AG04450 (cell line): ENCODE results near the gene RPL13A. TPM values are rescaled to one million over a fixed set of nuclear protein-coding genes. Genes with fewer than 3 reads are reported as not detected.
A peak's percentile ranks its signal among the peaks of the same experiment; 100 is the strongest.

ENCODE experiments used
- CTCF ChIA-PET: fragments of 300-600, 350-600 bp; formaldehyde crosslinking; extraction: SDS; loops from one replicate; lab custom pipeline; 2022; ENCODE audit warnings: antibody characterized with exemption, inconsistent platforms; lab: Charles Lee
- POLR2A ChIA-PET: fragments of 350-600 bp; formaldehyde crosslinking; extraction: SDS; loops from one replicate; lab custom pipeline; 2021; ENCODE audit warnings: antibody characterized with exemption, inconsistent platforms; lab: Yijun Ruan, JAX
- DNase-seq: peaks from one replicate; pipeline ENCODE4 v3.0.0-alpha.2; 2011; ENCODE audit warnings: low read depth, low spot score
- H3K27ac ChIP-seq: one replicate; pipeline ENCODE4 v1.5.1; 2012; ENCODE audit warnings: low read depth, low read length, control low read depth
- H3K27me3 ChIP-seq: one replicate; pipeline ENCODE4 v1.6.0; 2012; ENCODE audit warnings: low read length; ENCODE audit not compliant: control insufficient read depth, insufficient read depth
- H3K4me3 ChIP-seq: 2 replicates; pipeline ENCODE4 v1.5.1; 2011; ENCODE audit warnings: mild to moderate bottlenecking, low read depth, low read length, control low read depth
- H3K9me3 ChIP-seq: 2 replicates; pipeline ENCODE4 v1.5.1; 2012; ENCODE audit warnings: low read length; ENCODE audit not compliant: control insufficient read depth, insufficient read depth
- polyA plus RNA-seq: library from polyadenylated mRNA; depleted of rRNA; stranded (reverse); fragments of >200 nt; gene quantifications from 2 replicates; pipeline ENCODE4 v1.2.3, GENCODE V29; 2011
- TF ChIP-seq, protein P1 (sequence below): IDR thresholded peaks from 2 replicates; pipeline ENCODE4 v1.5.1; 2011; ENCODE audit warnings: low read depth, low read length, control low read depth, inconsistent platforms

Gene RPL13A
- polyA plus RNA-seq, 1 experiment = 3,816 TPM

DNA sequence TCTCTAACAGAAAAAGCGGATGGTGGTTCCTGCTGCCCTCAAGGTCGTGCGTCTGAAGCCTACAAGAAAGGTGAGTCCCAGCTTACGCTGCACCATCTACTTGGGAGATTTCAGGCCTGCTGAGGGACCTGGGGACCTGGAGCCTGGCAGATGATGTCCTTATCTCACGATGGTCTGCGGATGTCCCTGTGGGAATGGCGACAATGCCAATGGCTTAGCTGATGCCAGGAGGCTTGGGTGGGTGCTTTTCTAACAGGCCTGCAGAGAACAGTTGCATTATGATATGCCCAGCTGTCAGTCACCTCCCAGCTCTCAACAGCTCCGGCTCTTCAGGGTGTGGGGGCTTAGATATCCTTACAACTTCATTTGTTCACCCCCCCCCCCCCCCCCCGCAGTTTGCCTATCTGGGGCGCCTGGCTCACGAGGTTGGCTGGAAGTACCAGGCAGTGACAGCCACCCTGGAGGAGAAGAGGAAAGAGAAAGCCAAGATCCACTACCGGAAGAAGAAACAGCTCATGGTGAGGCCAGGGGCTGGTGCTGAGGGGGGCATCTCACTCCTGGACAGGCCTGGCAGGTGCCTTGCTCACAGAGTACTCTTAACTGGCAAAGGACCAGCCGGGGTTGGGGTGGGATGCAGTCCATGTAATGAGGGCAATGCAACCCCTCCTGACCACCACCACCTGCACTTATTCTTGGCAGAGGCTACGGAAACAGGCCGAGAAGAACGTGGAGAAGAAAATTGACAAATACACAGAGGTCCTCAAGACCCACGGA lies 3.8 kb downstream of the RPL13A start:
- ChIA-PET POLR2A (interaction anchor here (0.6 kb wide), 2 partner anchors 31 to 173 kb away, joined by 4 read pairs; no protein-coding TSS in a partner anchor), CTCF (interaction anchor here (0.6 kb wide), 2 partner anchors 43 to 177 kb away, joined by 3 to 6 read pairs; no protein-coding TSS in a partner anchor)
- TF ChIP-seq, protein P1, sequence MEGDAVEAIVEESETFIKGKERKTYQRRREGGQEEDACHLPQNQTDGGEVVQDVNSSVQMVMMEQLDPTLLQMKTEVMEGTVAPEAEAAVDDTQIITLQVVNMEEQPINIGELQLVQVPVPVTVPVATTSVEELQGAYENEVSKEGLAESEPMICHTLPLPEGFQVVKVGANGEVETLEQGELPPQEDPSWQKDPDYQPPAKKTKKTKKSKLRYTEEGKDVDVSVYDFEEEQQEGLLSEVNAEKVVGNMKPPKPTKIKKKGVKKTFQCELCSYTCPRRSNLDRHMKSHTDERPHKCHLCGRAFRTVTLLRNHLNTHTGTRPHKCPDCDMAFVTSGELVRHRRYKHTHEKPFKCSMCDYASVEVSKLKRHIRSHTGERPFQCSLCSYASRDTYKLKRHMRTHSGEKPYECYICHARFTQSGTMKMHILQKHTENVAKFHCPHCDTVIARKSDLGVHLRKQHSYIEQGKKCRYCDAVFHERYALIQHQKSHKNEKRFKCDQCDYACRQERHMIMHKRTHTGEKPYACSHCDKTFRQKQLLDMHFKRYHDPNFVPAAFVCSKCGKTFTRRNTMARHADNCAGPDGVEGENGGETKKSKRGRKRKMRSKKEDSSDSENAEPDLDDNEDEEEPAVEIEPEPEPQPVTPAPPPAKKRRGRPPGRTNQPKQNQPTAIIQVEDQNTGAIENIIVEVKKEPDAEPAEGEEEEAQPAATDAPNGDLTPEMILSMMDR = no peak
- no peaks in the 10 kb centered on the region; the same call in 1 of the 2 replicates for H3K9me3 ChIP-seq
- H3K27me3 ChIP-seq = no peaks in the 10 kb centered on the region
- peak overlapping the region; percentile 39 for H3K27ac ChIP-seq
- no peak overlapping the region for H3K4me3 ChIP-seq
- DNase-seq = no peak

DNA sequence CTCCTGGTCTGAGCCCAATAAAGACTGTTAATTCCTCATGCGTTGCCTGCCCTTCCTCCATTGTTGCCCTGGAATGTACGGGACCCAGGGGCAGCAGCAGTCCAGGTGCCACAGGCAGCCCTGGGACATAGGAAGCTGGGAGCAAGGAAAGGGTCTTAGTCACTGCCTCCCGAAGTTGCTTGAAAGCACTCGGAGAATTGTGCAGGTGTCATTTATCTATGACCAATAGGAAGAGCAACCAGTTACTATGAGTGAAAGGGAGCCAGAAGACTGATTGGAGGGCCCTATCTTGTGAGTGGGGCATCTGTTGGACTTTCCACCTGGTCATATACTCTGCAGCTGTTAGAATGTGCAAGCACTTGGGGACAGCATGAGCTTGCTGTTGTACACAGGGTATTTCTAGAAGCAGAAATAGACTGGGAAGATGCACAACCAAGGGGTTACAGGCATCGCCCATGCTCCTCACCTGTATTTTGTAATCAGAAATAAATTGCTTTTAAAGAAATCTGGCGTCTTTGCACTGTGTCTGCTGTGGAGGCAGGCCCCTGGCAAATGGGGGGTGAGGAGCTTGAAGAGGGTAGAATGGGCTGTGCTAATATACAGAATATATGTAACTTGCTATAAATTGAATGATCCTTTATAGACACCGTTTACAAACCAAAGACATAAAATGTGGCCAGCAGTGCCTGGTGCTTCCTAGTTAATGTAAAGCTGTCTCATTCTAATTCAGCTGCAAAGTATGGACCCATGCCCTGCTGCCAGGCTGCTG lies 4.6 kb downstream of the RPL13A start:
- Histone ChIP-seq H3K27ac (no peak overlapping the region), H3K9me3 (no peaks in the 10 kb centered on the region; the same call in 1 of the 2 replicates), H3K4me3 (no peak overlapping the region), H3K27me3 (no peaks in the 10 kb centered on the region)
- CTCF ChIA-PET = interaction anchor here (0.6 to 1.3 kb wide), 5 partner anchors 18 to 177 kb away, joined by 3 to 6 read pairs (median 3); no protein-coding TSS in a partner anchor
- TF ChIP-seq, protein P1 = no peak
- POLR2A ChIA-PET = no interaction called here
- DNase-seq = no peak

DNA sequence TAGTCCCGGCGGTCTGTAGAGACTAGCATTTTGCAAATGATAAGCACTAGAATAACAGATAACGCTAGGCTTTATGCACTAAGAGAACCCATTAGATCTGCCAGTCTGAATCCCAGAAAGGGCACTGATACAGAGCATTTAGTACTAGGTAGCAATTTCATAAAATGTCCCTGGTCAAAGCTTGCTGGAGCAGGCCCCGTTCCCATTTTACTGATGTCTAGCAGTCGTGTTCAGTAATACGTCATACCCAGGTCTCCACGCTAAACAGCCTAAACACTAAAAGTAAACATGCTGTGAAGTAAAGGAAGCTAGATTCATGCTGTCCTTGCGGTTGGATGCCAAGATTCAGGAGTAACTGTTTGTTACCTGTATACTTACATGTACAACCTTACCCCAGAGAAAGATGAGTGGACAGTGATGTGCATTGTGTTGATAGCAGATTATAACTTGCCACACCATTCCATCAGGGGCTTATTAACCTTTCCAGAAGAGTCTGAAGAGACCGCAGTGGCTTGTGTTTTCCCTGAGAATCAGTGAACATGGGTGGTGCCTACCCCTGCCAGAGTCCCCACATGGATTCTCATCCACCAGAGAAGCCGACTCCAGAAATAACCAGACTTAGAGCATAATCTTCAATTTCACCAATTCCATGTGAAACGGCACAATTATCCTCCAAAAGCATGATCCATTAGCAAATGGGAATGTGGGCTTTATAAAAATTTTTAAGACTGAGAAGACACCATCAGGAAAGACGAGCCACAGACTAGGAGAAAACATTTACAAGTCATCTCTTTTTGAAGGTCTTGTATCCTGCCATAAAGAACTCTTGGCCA lies 5.4 kb downstream of the RPL13A start:
- no peak overlapping the region for H3K4me3 ChIP-seq
- H3K27ac ChIP-seq = no peak overlapping the region
- CTCF ChIA-PET = interaction anchor here (0.9 to 1.3 kb wide), 3 partner anchors 19 to 77 kb away, joined by 3 to 4 read pairs (median 3); no protein-coding TSS in a partner anchor
- POLR2A ChIA-PET = interaction anchor here (1.3 kb wide), 1 partner anchor 88 kb away, joined by 4 read pairs; the partner anchor contains the start of gene NOSIP
- H3K27me3 ChIP-seq = no peaks in the 10 kb centered on the region
- TF ChIP-seq, protein P1 = no peak
- DNase-seq = no peak
- H3K9me3 ChIP-seq = no peaks in the 10 kb centered on the region; the same call in 1 of the 2 replicates

DNA sequence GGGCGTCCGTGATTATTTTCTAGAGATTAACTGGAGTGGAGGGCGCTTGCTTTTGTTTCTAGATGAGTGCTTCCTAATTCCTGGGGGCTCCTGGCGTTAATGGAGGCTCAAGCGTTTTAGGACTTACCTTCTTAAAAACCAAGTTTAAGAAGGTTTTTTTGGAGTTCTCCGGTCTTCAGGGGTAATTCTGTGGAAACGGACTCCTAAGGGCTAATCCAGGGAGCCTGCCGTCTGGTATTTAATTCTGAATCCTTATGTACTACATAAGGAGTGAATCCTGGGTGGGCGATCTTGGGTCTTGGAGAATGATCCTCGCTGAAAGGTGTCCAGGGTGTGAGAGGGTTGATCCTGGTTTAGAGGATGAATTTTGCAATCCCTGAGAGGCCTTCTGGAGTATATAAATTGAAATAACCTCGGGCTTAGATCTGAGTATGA lies 9.2 kb downstream of the RPL13A start:
- peak overlapping the region; percentile 84 for H3K27ac ChIP-seq

More for the DNA sequence above, 9.2 kb downstream of the RPL13A start:
- ChIA-PET POLR2A (interaction anchor here (1.0 to 2.0 kb wide), 4 partner anchors 9 to 62 kb away, joined by 3 to 11 read pairs (median 8); partner anchors contain the start of gene RPL13A), CTCF (interaction anchor here (1.6 kb wide), 1 partner anchor 23 kb away, joined by 4 read pairs; the partner anchor contains the start of gene FLT3LG)
- Histone ChIP-seq H3K9me3 (no peaks in the 10 kb centered on the region; the same call in 1 of the 2 replicates), H3K27me3 (no peaks in the 10 kb centered on the region), H3K4me3 (peak overlapping the region; percentile 92)
- DNase-seq = no peak
- TF ChIP-seq, protein P1 = no peak
